ENCODE data around the gene SNX4.

GRCh38 chr3:125462722-125463299 lies 57.2 kb downstream of the SNX4 start:
- no peak for TF ChIP-seq CTCF (IDR thresholded peaks at IDR 0.05; ENCODE audit: low read depth, low read length, poor library complexity, severe bottlenecking)
- TF ChIP-seq EZH2phosphoT487 (IDR thresholded peaks at IDR 0.05; ENCODE audit: borderline replicate concordance, low read length): no peak

Data from DOHH2 (cell line).